T-cell (primary cell): ENCODE measurements around the gene RFX4. TPM values are rescaled to one million over a fixed set of nuclear protein-coding genes. Genes with fewer than 3 reads are reported as not detected.

ENCODE experiments used
- ATAC-seq, 4 experiments: fragments of 200-7000 bp in 3 of 4; fragments of 150-1000 bp in 1 of 4; cut with Tn5 transposase; replicated peaks in 1 of 4; 1 replicate in 3 of 4; 2 replicates in 1 of 4; pipeline ENCODE4 v1.10.0; 2021; ENCODE audit warnings: moderate library complexity in 3 of 4, mild to moderate bottlenecking in 2 of 4, moderate number of reproducible peaks in 1 of 4
- CTCF ChIA-PET, 2 donors: fragments of 300-600 bp; sonication (Branson Sonifier 250); formaldehyde crosslinking; loops; one replicate each; lab custom pipeline; 2022; ENCODE audit warnings: antibody characterized with exemption in 2 of 2; lab: Charles Lee
- POLR2A ChIA-PET, 2 donors: fragments of 300-600 bp; sonication (Branson Sonifier 250); formaldehyde crosslinking; loops; one replicate each; lab custom pipeline; 2022; ENCODE audit warnings: antibody characterized with exemption in 2 of 2; lab: Charles Lee
- DNase-seq, 35 experiments: peaks; one replicate each; pipeline versions ENCODE4 v3.0.0 to v3.0.0-alpha.2; 2013 to 2023
- H3K27ac ChIP-seq: one replicate; pipeline ENCODE4 v1.5.1; 2013; ENCODE audit warnings: low read length
- H3K27me3 ChIP-seq, 2 experiments: replicated peaks in 1 of 2; 1 replicate in 1 of 2; 2 replicates in 1 of 2; pipeline versions ENCODE4 v1.6.1 to v1.7.0; 2013; ENCODE audit warnings: low read length in 1 of 2, mixed read lengths in 1 of 2; ENCODE audit not compliant: control insufficient read depth in 2 of 2, insufficient read depth in 2 of 2; ENCODE audit errors: extremely low read depth in 1 of 2
- H3K36me3 ChIP-seq, 2 donors: 1 replicate in 1 of 2; 2 replicates in 1 of 2; pipeline versions ENCODE4 v1.6.1 to v1.7.0; 2013; ENCODE audit warnings: low read length in 1 of 2; ENCODE audit not compliant: control insufficient read depth in 2 of 2, insufficient read depth in 1 of 2; ENCODE audit errors: extremely low read depth in 1 of 2
- H3K4me1 ChIP-seq, 2 experiments: 1 replicate in 1 of 2; 2 replicates in 1 of 2; pipeline versions ENCODE4 v1.6.1 to v1.7.0; 2013; ENCODE audit warnings: low read length in 2 of 2, mixed read lengths in 1 of 2; ENCODE audit not compliant: insufficient read depth in 2 of 2, control insufficient read depth in 1 of 2; ENCODE audit errors: extremely low read depth in 1 of 2
- H3K4me3 ChIP-seq, 2 donors: 1 replicate in 1 of 2; 2 replicates in 1 of 2; pipeline versions ENCODE4 v1.5.1 to v1.7.0; 2013; ENCODE audit warnings: mild to moderate bottlenecking in 2 of 2, low read length in 1 of 2, moderate library complexity in 1 of 2; ENCODE audit not compliant: control insufficient read depth in 1 of 2; ENCODE audit errors: extremely low read depth in 1 of 2
- H3K9me3 ChIP-seq: 2 replicates; pipeline ENCODE4 v1.7.0; 2013
- H3K27ac Mint-ChIP-seq, 2 donors: one replicate each; pipeline ENCODE4 v1.8.0; 2020 to 2021; ENCODE audit warnings: mild to moderate bottlenecking in 2 of 2, mixed read lengths in 2 of 2
- H3K27me3 Mint-ChIP-seq, 2 donors: one replicate each; pipeline ENCODE4 v1.8.0; 2021 to 2022; ENCODE audit warnings: mixed read lengths in 2 of 2
- H3K36me3 Mint-ChIP-seq: one replicate; pipeline ENCODE4 v1.8.0; 2021; ENCODE audit warnings: mixed read lengths
- H3K4me1 Mint-ChIP-seq, 3 donors: one replicate each; pipeline ENCODE4 v1.8.0; 2020 to 2022; ENCODE audit warnings: mixed read lengths in 3 of 3, mild to moderate bottlenecking in 1 of 3
- H3K4me3 Mint-ChIP-seq, 3 donors: one replicate each; pipeline ENCODE4 v1.8.0; 2020 to 2022; ENCODE audit warnings: mild to moderate bottlenecking in 3 of 3, mixed read lengths in 3 of 3, moderate library complexity in 3 of 3
- H3K9me3 Mint-ChIP-seq, 3 donors: one replicate each; pipeline ENCODE4 v1.8.0; 2020 to 2022; ENCODE audit warnings: mixed read lengths in 3 of 3
- WGBS: methylation state at CpG from one replicate; pipeline ENCODE4 v1.1.5; 2013; ENCODE audit warnings: missing lambda C conversion rate; ENCODE audit not compliant: insufficient coverage; 5-methylcytosine and 5-hydroxymethylcytosine counted together
- total RNA-seq, 35 experiments: library from RNA in 6 of 35; stranded (reverse) in 6 of 35; fragments of 120-200 nt in 1 of 35; gene quantifications; one replicate each; pipeline versions ENCODE4 v1.2.1 to v1.2.4 and lab custom pipeline; 2013 to 2026

The RFX4 gene
- total RNA-seq, 5 donors from 2014 or later (not counting 1 experiment from before 2014, with no cell fraction given): not detected

DNA sequence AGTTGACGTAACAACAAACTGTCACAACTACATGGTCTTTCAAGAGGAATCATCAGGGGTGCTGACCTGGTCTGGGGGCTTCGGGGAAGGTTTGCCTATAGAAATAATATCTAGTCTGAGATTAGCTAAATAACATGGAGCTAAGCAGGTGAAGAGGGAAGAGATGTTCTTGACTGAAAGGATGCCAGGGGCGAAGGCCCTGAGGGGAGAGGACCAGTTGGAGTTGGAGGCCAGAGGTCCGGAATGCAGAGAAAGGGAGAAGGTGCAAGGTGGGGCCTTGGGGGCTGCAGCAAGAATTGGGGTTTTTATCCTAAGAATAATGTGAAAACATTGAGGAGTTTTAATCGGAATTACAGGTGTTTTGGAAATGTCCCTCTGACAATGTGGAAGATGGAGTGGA lies 123.2 kb downstream of the RFX4 start:
- H3K27ac Mint-ChIP-seq: no peak overlapping the region
- peaks cover 3% of the 10 kb centered on the region for H3K9me3 ChIP-seq
- H3K4me3 ChIP-seq: no peak overlapping the region
- ATAC-seq (no peak), DNase-seq (no peak)
- POLR2A ChIA-PET: no interaction called here
- H3K27me3 Mint-ChIP-seq: peaks cover 3 to 9% of the 10 kb centered on the region in 2 donors
- peaks cover 0 to 5% of the 10 kb centered on the region in 2 experiments for H3K27me3 ChIP-seq
- CTCF ChIA-PET: no interaction called here
- WGBS: 87% methylated on average over 4 of the region's 5 CpGs
- no peaks in the 10 kb centered on the region for H3K4me1 Mint-ChIP-seq
- H3K27ac ChIP-seq: no peak overlapping the region
- H3K4me1 ChIP-seq: no peaks in the 10 kb centered on the region
- H3K4me3 Mint-ChIP-seq: no peak overlapping the region
- no peaks in the 10 kb centered on the region for H3K36me3 Mint-ChIP-seq
- H3K36me3 ChIP-seq: no peaks in the 10 kb centered on the region
- H3K9me3 Mint-ChIP-seq: peaks cover 6 to 16% (median 8%) of the 10 kb centered on the region in 3 donors

DNA sequence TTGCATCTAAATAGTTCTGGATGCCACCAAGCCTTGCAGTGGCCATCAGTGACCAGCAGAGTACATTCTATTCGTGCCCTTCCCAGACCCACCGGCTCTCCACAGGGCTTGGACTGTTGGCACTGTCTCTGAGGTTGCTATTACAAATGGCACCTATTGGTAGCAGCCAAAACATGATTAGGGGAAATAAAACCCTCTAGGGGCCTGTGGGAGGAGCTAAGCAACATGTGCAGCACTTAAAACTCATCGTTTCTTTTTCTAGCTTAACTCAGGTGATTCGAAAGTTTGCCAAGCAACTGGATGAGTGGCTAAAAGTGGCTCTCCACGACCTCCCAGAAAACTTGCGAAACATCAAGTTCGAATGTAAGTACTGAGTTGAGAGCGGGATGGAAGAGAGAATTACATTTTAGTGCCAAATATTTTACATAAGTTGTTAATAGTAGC lies 126.3 kb downstream of the RFX4 start:
- DNase-seq (no peak), ATAC-seq (no peak)
- ChIA-PET POLR2A (no interaction called here), CTCF (interaction anchor here in 1 of 2 donors (0.9 kb wide), 1 partner anchor 12 kb away, joined by 5 read pairs; no protein-coding TSS in a partner anchor)
- H3K4me3 ChIP-seq: no peak overlapping the region
- Mint-ChIP-seq H3K4me3 (no peak overlapping the region), H3K27ac (no peak overlapping the region), H3K9me3 (no peaks in the 10 kb centered on the region), H3K36me3 (no peaks in the 10 kb centered on the region), H3K4me1 (no peaks in the 10 kb centered on the region), H3K27me3 (peaks cover 3 to 10% of the 10 kb centered on the region in 2 donors)
- no peak overlapping the region for H3K27ac ChIP-seq
- 76% methylated on average over 6 of the region's 8 CpGs for WGBS
- no peaks in the 10 kb centered on the region for H3K9me3 ChIP-seq
- peaks cover 0 to 5% of the 10 kb centered on the region in 2 experiments for H3K27me3 ChIP-seq
- H3K4me1 ChIP-seq: no peaks in the 10 kb centered on the region
- H3K36me3 ChIP-seq: no peaks in the 10 kb centered on the region

DNA sequence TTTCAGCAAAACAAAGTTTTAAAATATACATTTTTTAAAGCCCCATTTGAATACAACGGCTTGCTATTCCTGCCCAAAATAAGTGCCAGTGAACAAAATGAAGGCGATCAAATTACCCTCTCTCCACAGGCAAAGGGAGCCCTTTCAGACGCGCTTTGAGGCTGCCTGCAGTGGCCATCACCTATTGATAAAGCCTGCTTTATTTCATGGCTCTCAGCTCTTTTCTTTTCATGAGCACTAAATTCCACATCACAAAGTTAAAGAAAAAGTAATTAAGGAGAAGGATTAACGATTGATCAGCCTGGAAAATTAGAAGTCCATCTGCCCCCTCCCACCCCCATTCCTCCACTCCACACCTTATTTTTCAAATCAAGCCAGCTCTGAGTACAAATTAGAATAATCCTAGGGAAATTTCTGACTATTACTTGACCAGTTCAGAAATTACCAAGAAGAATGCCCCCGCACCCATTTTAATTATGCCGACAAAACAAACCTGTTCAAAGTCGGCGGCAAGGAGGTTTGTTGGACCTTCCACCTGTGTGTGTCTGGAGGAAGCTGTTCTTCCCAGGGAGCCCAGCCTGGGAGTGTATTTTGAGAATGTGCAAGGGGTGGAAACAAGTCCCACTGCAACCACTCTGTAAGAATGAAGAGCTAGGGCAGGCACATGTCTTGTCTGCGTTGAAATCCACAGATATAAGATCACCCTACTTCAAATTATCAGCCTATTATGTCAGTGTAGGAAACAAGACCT lies 127.5 kb downstream of the RFX4 start:
- H3K4me1 Mint-ChIP-seq: no peaks in the 10 kb centered on the region
- H3K4me3 ChIP-seq: no peak overlapping the region
- no peaks in the 10 kb centered on the region for H3K9me3 ChIP-seq
- peaks cover 0 to 3% of the 10 kb centered on the region in 2 experiments for H3K27me3 ChIP-seq
- no peak overlapping the region for H3K27ac Mint-ChIP-seq
- WGBS: 20% methylated on average over 1 of the region's 10 CpGs
- H3K9me3 Mint-ChIP-seq: no peaks in the 10 kb centered on the region
- ChIA-PET CTCF (interaction anchor here in 1 of 2 donors (0.5 kb wide), 1 partner anchor 87 kb away, joined by 6 read pairs; no protein-coding TSS in a partner anchor), POLR2A (no interaction called here)
- peaks cover 3 to 10% of the 10 kb centered on the region in 2 donors for H3K27me3 Mint-ChIP-seq
- H3K27ac ChIP-seq: no peak overlapping the region
- H3K36me3 ChIP-seq: no peaks in the 10 kb centered on the region
- no peak for DNase-seq
- no peaks in the 10 kb centered on the region for H3K36me3 Mint-ChIP-seq
- no peak for ATAC-seq
- H3K4me1 ChIP-seq: no peaks in the 10 kb centered on the region
- H3K4me3 Mint-ChIP-seq: no peak overlapping the region

- POLR2A ChIA-PET: no interaction called here
- Histone ChIP-seq H3K36me3 (no peaks in the 10 kb centered on the region), H3K4me3 (no peak overlapping the region), H3K27me3 (peaks cover 0 to 3% of the 10 kb centered on the region in 2 experiments), H3K4me1 (no peaks in the 10 kb centered on the region), H3K27ac (no peak overlapping the region), H3K9me3 (no peaks in the 10 kb centered on the region)
- WGBS: 80% methylated on average over 2 of the region's 3 CpGs
- ATAC-seq (no peak), DNase-seq (no peak)
- H3K27ac Mint-ChIP-seq: no peak overlapping the region
- CTCF ChIA-PET: no interaction called here
- peaks cover 3 to 10% of the 10 kb centered on the region in 2 donors for H3K27me3 Mint-ChIP-seq
- H3K9me3 Mint-ChIP-seq: no peaks in the 10 kb centered on the region
- H3K36me3 Mint-ChIP-seq: no peaks in the 10 kb centered on the region
- no peak overlapping the region for H3K4me3 Mint-ChIP-seq
- no peaks in the 10 kb centered on the region for H3K4me1 Mint-ChIP-seq
Measured at GRCh38 chr12:106711316-106711715, 128.5 kb downstream of the RFX4 start.

DNA sequence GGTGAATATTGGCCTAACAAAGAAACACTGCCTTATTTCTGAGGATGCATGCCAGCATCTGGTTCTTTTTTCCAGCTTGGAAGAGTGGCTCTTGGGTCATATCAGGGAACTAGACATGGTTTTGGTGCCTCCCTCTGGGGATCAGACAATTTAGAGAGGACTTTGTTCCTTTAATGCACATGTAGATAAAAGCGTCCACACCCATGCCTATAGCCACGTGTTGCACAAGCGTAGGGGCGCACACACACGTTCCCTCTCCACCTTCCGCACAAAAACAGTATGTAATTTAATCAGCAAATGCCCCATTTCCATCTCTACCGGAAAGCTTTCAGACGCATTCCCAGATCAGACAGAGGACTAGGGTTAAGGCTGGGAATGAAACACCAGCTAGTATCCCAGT lies 130.0 kb downstream of the RFX4 start:
- Mint-ChIP-seq H3K36me3 (no peaks in the 10 kb centered on the region), H3K9me3 (no peaks in the 10 kb centered on the region), H3K4me3 (no peak overlapping the region), H3K4me1 (no peaks in the 10 kb centered on the region), H3K27ac (no peak overlapping the region), H3K27me3 (peaks cover 3 to 10% of the 10 kb centered on the region in 2 donors)
- DNase-seq: no peak
- no peaks in the 10 kb centered on the region for H3K9me3 ChIP-seq
- H3K27ac ChIP-seq: no peak overlapping the region
- ChIA-PET POLR2A (no interaction called here), CTCF (no interaction called here)
- no peaks in the 10 kb centered on the region for H3K36me3 ChIP-seq
- ATAC-seq: no peak
- peaks cover 0 to 3% of the 10 kb centered on the region in 2 experiments for H3K27me3 ChIP-seq
- no peaks in the 10 kb centered on the region for H3K4me1 ChIP-seq
- WGBS: 90% methylated on average over 7 of the region's 8 CpGs
- H3K4me3 ChIP-seq: no peak overlapping the region

DNA sequence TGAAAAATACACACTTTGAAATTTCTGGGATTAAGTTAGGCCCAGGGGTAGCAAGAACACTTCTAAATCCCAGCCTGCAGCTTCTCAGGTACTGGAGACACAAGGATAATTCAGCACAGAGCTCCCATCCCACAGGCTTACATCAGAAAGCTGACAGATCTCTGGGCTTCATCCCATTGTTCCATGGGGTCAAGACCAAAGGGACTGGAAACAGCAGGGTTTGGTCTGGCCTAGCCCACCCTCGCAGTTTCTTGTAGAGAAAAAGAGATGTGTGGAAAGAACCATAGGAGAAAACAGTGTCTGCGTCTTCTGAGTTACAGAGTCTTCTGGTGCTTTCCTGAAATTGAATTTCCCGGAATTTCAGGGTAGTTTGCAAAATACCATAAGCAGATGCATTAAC lies 132.1 kb downstream of the RFX4 start:
- Mint-ChIP-seq H3K36me3 (no peaks in the 10 kb centered on the region), H3K4me3 (no peak overlapping the region), H3K4me1 (no peaks in the 10 kb centered on the region), H3K27me3 (peaks cover 3 to 8% of the 10 kb centered on the region in 2 donors), H3K27ac (no peak overlapping the region), H3K9me3 (no peaks in the 10 kb centered on the region)
- ChIA-PET POLR2A (no interaction called here), CTCF (no interaction called here)
- ATAC-seq (no peak), DNase-seq (no peak)
- no peaks in the 10 kb centered on the region for H3K27me3 ChIP-seq
- WGBS: 95% methylated on average over 3 of the region's 3 CpGs
- H3K9me3 ChIP-seq: no peaks in the 10 kb centered on the region
- H3K36me3 ChIP-seq: no peaks in the 10 kb centered on the region
- H3K27ac ChIP-seq: no peak overlapping the region
- H3K4me1 ChIP-seq: no peaks in the 10 kb centered on the region
- H3K4me3 ChIP-seq: no peak overlapping the region
